Measurements from ENCODE around the gene DET1.

DNA sequence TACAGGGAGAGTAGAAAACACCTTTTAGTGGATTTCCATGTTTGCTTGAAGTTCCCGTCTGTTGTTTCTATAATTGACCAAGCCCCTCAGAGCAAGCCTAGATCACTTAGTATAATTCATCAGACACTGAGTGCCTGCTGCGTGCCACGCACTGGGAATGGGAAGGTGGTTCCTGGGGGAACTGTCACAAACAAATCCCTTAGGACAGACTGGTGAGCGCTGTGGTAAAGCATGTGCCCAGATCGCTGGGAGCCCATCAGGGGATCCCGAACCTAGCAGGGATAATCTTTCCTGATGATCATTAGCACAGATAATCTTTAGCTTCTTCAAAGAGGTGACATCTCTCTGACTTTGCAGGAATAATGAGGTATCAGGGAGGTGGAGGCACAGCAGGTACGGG, 69.4 kb downstream of the DET1 start:
- TF ChIP-seq, protein P1, sequence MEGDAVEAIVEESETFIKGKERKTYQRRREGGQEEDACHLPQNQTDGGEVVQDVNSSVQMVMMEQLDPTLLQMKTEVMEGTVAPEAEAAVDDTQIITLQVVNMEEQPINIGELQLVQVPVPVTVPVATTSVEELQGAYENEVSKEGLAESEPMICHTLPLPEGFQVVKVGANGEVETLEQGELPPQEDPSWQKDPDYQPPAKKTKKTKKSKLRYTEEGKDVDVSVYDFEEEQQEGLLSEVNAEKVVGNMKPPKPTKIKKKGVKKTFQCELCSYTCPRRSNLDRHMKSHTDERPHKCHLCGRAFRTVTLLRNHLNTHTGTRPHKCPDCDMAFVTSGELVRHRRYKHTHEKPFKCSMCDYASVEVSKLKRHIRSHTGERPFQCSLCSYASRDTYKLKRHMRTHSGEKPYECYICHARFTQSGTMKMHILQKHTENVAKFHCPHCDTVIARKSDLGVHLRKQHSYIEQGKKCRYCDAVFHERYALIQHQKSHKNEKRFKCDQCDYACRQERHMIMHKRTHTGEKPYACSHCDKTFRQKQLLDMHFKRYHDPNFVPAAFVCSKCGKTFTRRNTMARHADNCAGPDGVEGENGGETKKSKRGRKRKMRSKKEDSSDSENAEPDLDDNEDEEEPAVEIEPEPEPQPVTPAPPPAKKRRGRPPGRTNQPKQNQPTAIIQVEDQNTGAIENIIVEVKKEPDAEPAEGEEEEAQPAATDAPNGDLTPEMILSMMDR (IDR thresholded peaks at IDR 0.05), result no peak
- no peak for TF ChIP-seq POLR2AphosphoS5 (IDR thresholded peaks at IDR 0.05)
